GM10847 (cell line): Measurements from ENCODE around the gene MAN2C1.

ENCODE experiments used
- POLR2A ChIP-seq: IDR thresholded peaks from 2 replicates; pipeline ENCODE4 v1.6.1; 2011; ENCODE audit not compliant: insufficient read length; ENCODE audit errors: extremely low read depth

The MAN2C1 gene

GRCh38 chr15:75329571-75329970, 38.8 kb downstream of the MAN2C1 start:
- TF ChIP-seq POLR2A, result no peak

GRCh38 chr15:75328493-75329314, 39.7 kb downstream of the MAN2C1 start:
- no peak for TF ChIP-seq POLR2A

GRCh38 chr15:75327491-75327890, 40.9 kb downstream of the MAN2C1 start:
- TF ChIP-seq POLR2A, result no peak

GRCh38 chr15:75327005-75327404, 41.4 kb downstream of the MAN2C1 start:
- TF ChIP-seq POLR2A, result no peak

- TF ChIP-seq POLR2A, result no peak
Observed at GRCh38 chr15:75325922-75326321, 42.5 kb downstream of the MAN2C1 start.

GRCh38 chr15:75321711-75322110, 46.7 kb downstream of the MAN2C1 start:
- no peak for TF ChIP-seq POLR2A

GRCh38 chr15:75314552-75315290, 53.7 kb downstream of the MAN2C1 start:
- TF ChIP-seq POLR2A, result no peak

- no peak for TF ChIP-seq POLR2A
Observed at GRCh38 chr15:75313116-75313845, 55.1 kb downstream of the MAN2C1 start.

GRCh38 chr15:75309711-75310110, 58.7 kb downstream of the MAN2C1 start:
- TF ChIP-seq POLR2A, result no peak

- TF ChIP-seq POLR2A, result no peak
Observed at GRCh38 chr15:75307778-75308390, 60.5 kb downstream of the MAN2C1 start.

- no peak for TF ChIP-seq POLR2A
Observed at GRCh38 chr15:75306188-75306587, 62.2 kb downstream of the MAN2C1 start.
